GM19023 (cell line): ENCODE data around the gene CCDC150.
"Not testable (repeated sequence)": the region's sequence is repeated elsewhere in the genome, so short reads cannot be mapped to it uniquely, and the experiment has no call there.

Experiments
- ATAC-seq: cut with Tn5 transposase; IDR thresholded peaks from one replicate; pipeline ENCODE4 v1.9.1; 2021; ENCODE audit warnings: mild to moderate bottlenecking, moderate library complexity; ENCODE audit not compliant: unreplicated experiment

Gene CCDC150

GRCh38 chr2:196630531-196630930 is 9.0 kb upstream of the CCDC150 start:
- ATAC-seq = no peak

- ATAC-seq = no peak
Observed at GRCh38 chr2:196635156-196635555, 4.4 kb upstream of the CCDC150 start.

- ATAC-seq = no peak
Observed at GRCh38 chr2:196638765-196639164, 750 bp upstream of the CCDC150 start.

DNA sequence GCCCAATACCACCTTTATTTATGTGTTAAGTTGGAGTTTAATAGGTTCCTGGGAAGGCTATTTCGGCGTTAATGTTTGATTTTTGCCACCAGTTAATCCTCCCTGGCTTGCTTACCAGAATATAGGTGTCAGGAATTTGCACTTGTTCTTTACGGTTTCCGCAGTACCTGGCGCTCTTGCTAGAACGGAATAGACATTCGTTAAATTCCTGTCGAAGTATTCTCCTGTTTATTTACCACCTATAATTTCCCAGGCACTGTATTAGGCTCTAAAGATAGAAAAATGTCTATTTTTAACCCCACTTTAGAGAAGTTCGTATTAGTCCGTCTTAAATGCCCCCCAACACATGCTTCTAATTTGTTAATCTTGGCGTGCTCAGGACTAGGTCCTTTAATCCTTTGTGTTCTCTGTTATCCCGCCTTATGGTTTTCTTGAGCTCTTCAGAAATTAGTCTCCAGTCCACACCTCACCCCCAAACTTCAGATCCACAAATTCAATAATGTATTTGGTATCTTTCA is 575 bp downstream of the CCDC150 start:
- ATAC-seq = no peak

DNA sequence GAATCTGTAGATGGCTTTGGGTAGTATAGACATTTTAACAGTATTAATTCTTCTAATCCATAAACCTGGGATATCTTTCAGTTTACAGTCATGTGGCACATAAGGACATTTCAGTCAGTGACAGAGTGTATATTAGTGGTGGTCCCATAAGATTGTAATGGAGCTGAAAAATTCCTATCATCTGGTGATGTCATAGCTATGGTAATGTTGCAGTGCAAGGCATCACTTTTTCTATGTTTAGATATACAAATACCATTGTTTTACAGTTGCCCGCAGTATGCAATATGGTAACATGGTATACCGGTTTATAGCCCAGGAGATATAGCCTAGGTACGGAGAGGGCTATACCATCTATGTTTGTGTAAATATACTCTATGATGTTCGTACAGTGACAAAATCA is 9.7 kb downstream of the CCDC150 start:
- ATAC-seq = no peak

DNA sequence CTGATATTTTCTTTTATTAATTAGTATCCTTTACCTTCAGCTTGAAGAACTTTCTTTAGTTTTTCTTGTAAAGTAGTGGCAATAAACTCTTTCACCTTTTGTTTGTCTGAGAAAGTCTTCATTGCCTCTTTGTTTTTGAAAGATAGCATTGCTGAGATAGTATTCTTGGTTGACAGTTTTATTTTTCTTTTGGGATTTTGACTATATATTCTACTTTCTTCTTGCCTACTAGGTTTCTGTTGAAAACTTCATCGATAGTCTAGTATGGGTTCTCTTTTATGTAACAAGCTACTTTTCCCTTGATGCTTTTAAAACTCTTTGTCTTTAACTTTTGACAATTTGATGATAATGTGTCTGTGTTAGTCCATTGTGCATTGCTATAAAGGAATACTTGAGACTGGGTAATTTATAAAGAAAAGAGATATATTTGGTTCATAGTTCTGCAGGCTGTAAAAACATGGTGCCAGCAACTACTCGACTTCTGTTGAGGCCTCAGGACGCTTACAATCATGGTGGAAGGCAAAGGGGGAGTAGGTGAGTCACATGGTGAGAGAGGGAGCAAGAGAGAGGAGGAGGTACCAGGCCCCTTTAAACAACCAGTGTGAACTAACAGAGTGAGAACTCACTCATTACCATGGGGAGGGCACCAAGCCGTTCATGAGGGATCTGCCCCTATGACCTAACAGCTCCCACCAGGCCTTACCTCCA is 12.0 kb downstream of the CCDC150 start:
- ATAC-seq = no peak

DNA sequence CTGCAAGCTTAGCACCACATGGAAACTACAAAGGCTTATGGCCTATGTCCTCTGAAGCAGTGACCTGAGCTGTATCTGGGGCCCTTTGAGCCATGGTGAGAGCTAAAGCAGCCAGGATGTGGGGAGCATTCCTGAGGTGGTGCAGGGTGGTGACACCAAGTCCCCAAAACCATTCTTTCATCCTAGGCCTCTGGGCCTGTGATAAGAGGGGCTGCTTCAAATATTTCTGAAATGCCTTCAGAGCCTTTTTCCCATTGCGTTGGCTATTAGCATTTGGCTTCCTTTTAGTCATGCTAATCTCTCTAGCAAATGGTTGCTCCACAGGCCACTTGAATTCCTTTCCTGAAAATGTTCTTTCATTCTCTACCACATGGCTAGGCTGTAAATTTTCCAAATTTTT is 13.4 kb downstream of the CCDC150 start:
- no peak for ATAC-seq

- ATAC-seq = no peak
Observed at GRCh38 chr2:196653843-196654242, 14.3 kb downstream of the CCDC150 start.

DNA sequence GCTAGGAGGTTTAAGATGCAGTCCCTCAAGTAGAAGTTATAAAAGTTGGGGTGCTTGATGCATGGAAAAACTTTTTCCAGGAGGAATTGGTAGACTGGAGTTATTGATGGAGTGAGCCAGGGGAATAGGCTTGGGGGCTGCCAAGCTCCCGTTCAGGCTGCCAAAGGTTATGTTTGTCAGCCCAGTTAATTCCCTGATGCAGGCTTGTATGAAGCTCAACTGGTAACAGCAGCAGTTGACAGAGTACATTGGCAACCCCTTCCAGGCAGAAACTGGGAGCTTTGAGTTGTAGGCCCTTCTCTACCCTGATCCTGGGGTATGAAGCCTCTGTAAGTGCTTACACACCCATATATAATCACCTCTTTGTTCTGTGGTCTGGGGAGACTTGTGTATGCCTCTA is 16.2 kb downstream of the CCDC150 start:
- ATAC-seq = no peak

DNA sequence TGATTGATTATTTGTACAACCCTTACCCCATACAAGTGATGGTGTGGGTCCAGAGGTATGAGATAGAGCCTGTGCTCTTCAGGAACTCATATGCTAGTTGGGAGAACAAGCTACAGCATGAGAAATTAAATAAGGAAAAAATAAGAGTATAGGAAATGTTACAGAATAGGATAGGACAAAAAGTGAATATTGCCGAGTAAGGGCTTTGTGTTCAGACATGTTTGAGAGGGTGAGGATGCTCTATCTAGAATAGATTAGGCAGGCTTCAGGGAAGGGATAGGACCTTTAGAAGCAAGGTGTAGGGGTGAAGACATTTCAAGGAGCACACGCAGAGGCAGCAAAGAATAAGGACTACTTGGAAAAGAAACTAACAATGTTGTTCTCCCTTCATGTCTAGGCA is 17.8 kb downstream of the CCDC150 start:
- no peak for ATAC-seq

GRCh38 chr2:196659844-196660243 is 20.3 kb downstream of the CCDC150 start:
- ATAC-seq = no peak

DNA sequence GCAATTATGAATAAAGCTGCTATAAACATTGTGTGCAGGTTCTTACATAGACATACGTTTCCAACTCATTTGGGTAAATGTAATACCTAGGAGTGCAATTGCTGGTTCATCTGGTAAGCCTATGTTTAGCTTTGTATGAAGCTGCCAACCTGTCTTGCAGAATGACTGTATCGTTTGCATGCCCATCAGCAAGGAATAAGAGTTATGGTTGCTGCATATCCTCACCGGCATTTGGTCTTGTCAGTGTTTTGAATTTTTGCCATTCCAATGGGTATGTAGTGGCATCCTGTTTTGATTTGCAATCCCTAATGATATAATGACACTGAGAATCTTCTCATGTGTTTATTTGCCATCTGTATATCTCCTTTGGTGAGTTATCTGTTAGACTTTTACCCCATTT is 20.7 kb downstream of the CCDC150 start:
- no peak for ATAC-seq

GRCh38 chr2:196670342-196670741 is 30.8 kb downstream of the CCDC150 start:
- ATAC-seq = no peak

- no peak for ATAC-seq
Observed at GRCh38 chr2:196675963-196676362, 36.4 kb downstream of the CCDC150 start.

DNA sequence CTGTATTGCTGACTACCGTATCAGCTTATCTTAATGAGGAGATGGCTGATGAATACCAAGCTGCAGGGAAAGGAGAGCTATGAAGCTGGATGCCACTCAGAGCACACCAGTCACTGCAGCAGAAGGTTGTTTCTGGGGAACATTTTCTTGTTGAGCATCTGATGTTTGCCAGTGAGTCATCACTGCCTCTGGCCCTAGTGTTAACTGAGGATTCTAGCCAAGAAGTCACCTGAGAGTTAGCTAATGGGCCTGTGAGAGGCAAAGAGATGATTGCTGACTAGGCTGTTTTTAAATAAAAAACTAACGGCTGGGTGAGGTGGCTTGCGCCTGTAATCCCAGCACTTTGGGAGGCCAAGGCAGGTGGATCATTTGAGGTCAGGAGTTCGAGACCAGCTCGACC is 37.9 kb downstream of the CCDC150 start:
- no peak for ATAC-seq

GRCh38 chr2:196679368-196679767 is 39.9 kb downstream of the CCDC150 start:
- ATAC-seq = no peak

DNA sequence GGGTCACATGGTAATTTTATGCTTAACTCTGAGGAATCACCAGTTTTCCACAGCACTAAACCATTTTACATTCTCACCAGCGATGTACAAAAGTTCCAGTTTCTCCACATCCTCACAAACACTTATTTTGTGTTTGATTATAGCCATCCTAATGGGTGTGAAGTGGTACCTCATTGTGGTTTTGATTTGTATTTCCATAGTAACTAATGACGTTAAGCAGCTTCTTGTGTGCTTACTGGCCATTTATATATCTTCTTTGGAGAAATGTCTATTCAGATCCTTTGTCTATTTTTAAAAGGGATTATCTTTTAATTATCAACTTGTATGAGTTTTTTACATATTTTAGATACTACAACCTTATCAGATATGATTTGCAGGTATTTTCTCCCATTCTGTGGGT is 42.0 kb downstream of the CCDC150 start:
- ATAC-seq = no peak

DNA sequence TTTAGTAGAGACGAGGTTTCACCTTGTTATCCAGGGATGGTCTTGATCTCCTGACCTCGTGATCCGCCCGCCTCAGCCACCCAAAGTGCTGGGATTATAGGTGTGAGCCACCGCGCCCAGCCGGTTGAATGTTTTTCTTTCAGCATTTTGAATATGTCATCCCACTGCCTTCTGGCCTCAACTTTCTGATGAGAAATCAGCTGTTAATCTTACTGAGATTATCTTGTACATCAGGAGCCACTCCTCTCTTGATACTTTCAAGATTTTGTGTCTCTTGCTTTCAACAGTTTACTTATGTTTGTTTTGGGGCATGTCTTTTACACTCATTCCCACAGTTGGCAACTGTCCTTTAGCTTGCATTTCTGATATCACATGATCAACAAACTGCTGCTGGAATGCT is 46.3 kb downstream of the CCDC150 start:
- ATAC-seq = no peak

- ATAC-seq = not testable (repeated sequence)
Observed at GRCh38 chr2:196686737-196687136, 47.2 kb downstream of the CCDC150 start.

DNA sequence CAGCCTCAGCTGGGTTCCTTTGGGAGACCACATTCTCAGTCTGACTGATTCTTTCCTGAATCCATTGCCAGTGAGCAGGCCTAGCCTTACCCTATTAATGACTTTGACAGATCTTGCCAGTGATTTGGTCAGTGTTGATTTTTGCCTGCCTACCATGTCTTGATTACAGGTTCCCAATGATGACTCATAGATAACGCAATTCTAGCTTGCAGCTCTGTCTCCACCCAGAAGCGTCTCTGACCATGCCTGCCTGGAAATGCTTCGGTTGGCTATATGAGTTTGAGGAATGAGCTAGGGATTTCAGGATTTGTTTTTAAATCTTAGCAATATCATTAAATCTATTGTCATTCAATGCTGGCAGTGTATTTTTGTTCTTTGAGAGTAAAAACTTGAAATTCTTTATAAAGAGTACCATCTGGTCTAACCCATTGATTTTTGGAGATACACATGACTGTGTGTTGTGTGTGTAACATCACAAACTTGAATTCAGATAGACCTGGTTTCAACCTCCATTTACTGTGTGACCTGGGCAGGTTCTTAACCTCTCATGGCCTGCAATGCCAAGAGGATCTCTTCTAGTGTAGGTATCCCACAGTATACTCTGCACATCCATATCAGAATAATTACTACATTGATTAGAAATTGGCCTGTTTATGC is 57.0 kb downstream of the CCDC150 start:
- no peak for ATAC-seq

DNA sequence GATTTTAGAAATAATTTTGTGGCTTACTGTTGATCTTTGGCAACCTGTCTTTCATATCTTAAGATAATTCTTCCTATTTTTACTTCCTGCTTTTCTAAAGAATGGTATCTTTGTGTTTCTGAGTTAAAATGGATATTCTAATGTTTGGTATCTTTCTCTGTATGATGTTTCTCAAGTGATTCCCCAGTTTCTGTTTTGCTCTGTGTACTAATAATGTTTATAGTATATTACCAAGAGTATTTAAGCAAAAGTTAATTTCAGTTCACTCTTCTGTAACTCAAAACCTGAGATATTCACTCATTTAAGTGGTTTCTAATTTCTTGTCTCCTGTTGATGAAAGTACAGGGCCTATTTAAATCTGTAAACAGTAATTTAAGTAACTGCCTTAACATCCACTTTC is 58.3 kb downstream of the CCDC150 start:
- ATAC-seq = no peak

DNA sequence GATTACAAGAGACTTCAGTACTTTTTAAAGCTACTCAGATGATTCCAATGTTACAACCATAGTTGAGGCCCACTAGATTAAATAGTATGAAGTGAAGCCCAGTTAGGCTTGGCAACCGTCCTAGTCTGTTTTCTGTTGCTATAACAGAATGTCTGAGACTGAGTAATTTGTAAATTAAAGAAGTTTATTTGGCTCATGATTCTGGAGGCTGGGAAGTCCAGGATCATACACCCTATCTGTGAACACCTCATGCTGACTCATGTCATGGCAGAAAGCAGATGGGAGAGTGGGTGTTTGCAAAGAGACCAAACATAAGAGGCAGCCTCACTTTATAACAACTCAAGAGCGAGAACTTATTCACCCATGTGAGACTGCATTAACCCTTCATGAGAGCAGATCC is 63.1 kb downstream of the CCDC150 start:
- no peak for ATAC-seq

DNA sequence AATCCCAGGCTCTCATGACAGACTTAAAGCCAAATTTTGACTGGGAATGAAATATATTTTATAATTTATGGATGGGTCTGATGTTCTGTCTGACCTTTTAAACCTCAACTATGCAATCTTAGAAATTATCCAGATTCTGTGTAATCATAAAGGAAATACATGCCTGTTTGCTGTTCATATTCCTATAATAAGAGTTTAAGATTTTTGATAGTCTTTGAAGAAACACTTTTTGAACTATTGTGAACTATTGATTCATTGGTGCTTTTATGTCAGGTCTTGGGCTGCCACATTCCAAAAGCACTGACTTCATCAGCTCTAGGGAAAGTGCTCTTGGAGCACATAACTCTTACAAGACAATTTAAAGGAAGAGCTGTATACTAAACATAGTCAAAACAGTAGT is 64.2 kb downstream of the CCDC150 start:
- ATAC-seq = no peak
